Skeletal muscle tissue (tissue), 4 donors: ENCODE results near the gene UNC13B. TPM values are rescaled to one million over a fixed set of nuclear protein-coding genes. Genes with fewer than 3 reads are reported as not detected.

Experiments
- H3K27ac ChIP-seq: one replicate; pipeline ENCODE4 v1.7.0; 2013; ENCODE audit warnings: mild to moderate bottlenecking, low read depth, low read length, inconsistent platforms
- H3K27me3 ChIP-seq, 3 donors: one replicate each; pipeline ENCODE4 v1.7.0; 2013; ENCODE audit warnings: low read length in 3 of 3; ENCODE audit not compliant: control insufficient read depth in 3 of 3, insufficient read depth in 3 of 3
- H3K36me3 ChIP-seq, 3 donors: one replicate each; pipeline ENCODE4 v1.7.0; 2013; ENCODE audit warnings: low read length in 3 of 3; ENCODE audit not compliant: control insufficient read depth in 3 of 3, insufficient read depth in 3 of 3
- H3K4me1 ChIP-seq, 3 donors: one replicate each; pipeline ENCODE4 v1.7.0; 2013; ENCODE audit warnings: low read length in 3 of 3, mild to moderate bottlenecking in 3 of 3; ENCODE audit not compliant: control insufficient read depth in 3 of 3, insufficient read depth in 3 of 3
- H3K4me3 ChIP-seq, 3 donors: one replicate each; pipeline ENCODE4 v1.7.0; 2013; ENCODE audit warnings: low read length in 3 of 3
- H3K9ac ChIP-seq, 3 donors: one replicate each; pipeline ENCODE4 v1.7.0; 2013; ENCODE audit warnings: low read length in 3 of 3, mild to moderate bottlenecking in 3 of 3, moderate library complexity in 2 of 3, low read depth in 1 of 3
- H3K9me3 ChIP-seq, 3 donors: one replicate each; pipeline ENCODE4 v1.7.0; 2013; ENCODE audit warnings: low read length in 3 of 3; ENCODE audit not compliant: control insufficient read depth in 3 of 3
- total RNA-seq: library from RNA; depleted of rRNA; stranded (reverse); fragments of >200 nt; gene quantifications from one replicate; pipeline ENCODE4 v1.2.3, GENCODE V29; 2014
- donor health status: Osteomylitis.

UNC13B gene
- total RNA-seq, 1 donor from 2014 or later = 16.2 TPM

DNA sequence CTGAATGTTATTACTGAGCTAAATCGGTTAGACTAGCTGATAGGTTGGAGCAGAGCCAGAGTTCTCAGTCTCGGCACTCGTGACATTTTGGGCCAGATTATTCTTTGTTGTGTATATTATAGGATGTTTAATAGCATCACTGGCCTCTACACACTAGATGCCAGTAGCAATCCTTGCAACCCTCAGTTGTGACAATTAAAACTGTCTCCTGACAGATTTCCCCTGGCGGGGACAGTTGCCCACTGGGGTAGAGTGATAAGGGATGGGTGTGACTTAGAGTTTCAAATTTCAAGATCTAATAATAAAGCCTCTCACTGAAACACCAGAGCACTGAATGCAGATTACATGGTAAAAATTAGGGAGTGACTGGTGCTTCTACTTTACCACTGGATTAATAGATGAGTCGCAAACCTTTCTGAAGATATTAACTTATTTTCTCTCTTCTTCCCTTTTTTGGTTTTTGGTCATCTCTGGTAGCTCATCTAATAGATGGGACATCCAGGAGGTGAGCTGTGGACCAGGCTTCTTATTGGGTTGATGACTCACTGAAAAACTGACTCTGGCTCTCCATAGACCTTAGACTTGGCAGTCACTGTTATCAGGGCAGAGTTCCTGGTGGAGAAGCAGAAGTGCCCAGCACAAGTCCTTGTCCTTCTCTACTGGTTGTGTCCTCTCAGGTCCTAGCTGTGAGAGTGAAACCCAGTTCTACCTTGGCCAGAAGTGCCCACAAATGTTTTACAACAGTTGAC is 150.3 kb downstream of the UNC13B start:
- Histone ChIP-seq H3K4me3 (no peak overlapping the region), H3K9me3 (no peaks in the 10 kb centered on the region), H3K27ac (peak overlapping the region; percentile 26), H3K36me3 (peaks cover 7 to 25% (median 16%) of the 10 kb centered on the region in 3 donors), H3K27me3 (no peaks in the 10 kb centered on the region), H3K9ac (no peak overlapping the region), H3K4me1 (peaks cover 13 to 28% (median 15%) of the 10 kb centered on the region in 3 donors)

DNA sequence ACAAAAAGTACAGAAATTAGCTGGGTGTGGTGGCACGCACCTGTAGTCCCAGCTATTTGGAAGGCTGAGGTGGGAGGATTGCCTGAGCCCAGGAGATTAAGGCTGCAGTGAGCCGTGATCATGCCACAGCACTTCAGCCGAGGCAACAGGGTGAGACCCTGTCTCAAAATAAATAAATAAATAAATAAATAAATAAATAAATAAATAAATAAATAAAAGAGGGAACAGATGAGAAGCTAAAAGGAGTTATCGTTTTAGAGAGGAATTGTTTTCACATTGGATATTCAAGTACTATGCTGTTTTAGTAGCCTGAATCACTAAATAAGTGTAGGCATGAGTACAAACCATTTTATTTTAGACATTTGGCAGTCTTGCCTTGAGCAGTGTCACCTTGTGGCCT is 151.7 kb downstream of the UNC13B start:
- Histone ChIP-seq H3K27ac (no peak overlapping the region), H3K9me3 (no peaks in the 10 kb centered on the region), H3K27me3 (no peaks in the 10 kb centered on the region), H3K9ac (no peak overlapping the region), H3K36me3 (peaks cover 9 to 25% (median 16%) of the 10 kb centered on the region in 3 donors), H3K4me3 (no peak overlapping the region), H3K4me1 (peaks cover 13 to 28% (median 15%) of the 10 kb centered on the region in 3 donors)

- no peak overlapping the region for H3K9ac ChIP-seq
- H3K4me1 ChIP-seq = peaks cover 13 to 28% (median 15%) of the 10 kb centered on the region in 3 donors
- H3K36me3 ChIP-seq = peaks cover 9 to 25% (median 16%) of the 10 kb centered on the region in 3 donors
- H3K27ac ChIP-seq = no peak overlapping the region
- no peaks in the 10 kb centered on the region for H3K27me3 ChIP-seq
- H3K9me3 ChIP-seq = no peaks in the 10 kb centered on the region
- H3K4me3 ChIP-seq = no peak overlapping the region
Measured at GRCh38 chr9:35313916-35314315, 152.1 kb downstream of the UNC13B start.

- peaks cover 0 to 2% (median 0%) of the 10 kb centered on the region in 3 donors for H3K4me1 ChIP-seq
- no peaks in the 10 kb centered on the region for H3K27me3 ChIP-seq
Measured at GRCh38 chr9:35318741-35319140, 156.9 kb downstream of the UNC13B start.

DNA sequence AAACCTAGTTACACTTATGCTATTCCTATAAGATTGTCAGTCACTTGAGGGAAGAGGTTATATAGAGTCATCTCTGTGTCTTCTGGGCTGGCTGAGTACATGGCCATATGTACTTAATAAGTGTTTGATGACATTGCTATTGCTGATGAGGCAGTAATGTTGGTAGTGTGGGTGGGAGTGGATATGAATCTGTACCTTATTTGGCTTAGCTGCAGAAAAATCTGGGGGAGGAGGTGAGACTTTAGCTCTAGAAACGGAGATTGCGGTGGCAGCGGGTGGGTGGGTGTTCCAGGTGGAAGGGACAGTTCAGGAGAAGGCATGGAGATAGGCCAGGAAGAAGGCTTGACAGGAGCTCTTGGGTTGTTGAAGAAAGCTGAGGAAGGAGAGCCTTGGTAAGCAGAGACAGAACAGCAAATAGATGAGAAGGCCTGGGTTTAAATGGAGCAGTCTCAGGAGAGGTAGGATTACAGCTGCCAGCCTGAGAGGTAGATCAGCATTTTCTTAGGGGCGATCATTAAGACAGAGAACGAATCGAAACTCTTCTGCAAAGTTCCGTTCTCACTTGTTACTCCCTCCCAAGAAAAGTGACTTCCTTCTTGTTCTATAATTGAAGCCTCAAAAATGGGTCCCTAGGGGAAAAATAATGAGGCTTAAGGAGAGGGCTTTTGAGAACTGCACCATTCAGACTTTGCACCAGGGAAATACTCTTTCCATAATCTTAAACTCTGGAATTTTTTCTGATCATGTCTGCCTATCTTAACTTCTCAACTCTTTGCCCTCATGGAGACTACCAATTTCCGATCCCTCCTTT is 160.5 kb downstream of the UNC13B start:
- no peaks in the 10 kb centered on the region for H3K27me3 ChIP-seq
- no peaks in the 10 kb centered on the region for H3K9me3 ChIP-seq
- H3K27ac ChIP-seq = no peak overlapping the region
- no peaks in the 10 kb centered on the region for H3K4me1 ChIP-seq
- no peak overlapping the region for H3K4me3 ChIP-seq
- H3K36me3 ChIP-seq = peaks cover 0 to 10% (median 2%) of the 10 kb centered on the region in 3 donors
- H3K9ac ChIP-seq = no peak overlapping the region

More at GRCh38 chr9:35318741-35319140, 156.9 kb downstream of the UNC13B start:
- Histone ChIP-seq H3K9me3 (no peaks in the 10 kb centered on the region), H3K4me3 (no peak overlapping the region), H3K9ac (no peak overlapping the region), H3K36me3 (peaks cover 2 to 19% (median 6%) of the 10 kb centered on the region in 3 donors), H3K27ac (no peak overlapping the region)

- Histone ChIP-seq H3K36me3 (peaks cover 0 to 11% (median 0%) of the 10 kb centered on the region in 3 donors), H3K9ac (no peak overlapping the region), H3K27me3 (no peaks in the 10 kb centered on the region), H3K27ac (no peak overlapping the region), H3K4me3 (no peak overlapping the region), H3K4me1 (no peaks in the 10 kb centered on the region), H3K9me3 (no peaks in the 10 kb centered on the region)
Measured at GRCh38 chr9:35324966-35325365, 163.2 kb downstream of the UNC13B start.

- Histone ChIP-seq H3K4me1 (no peaks in the 10 kb centered on the region), H3K36me3 (peaks cover 0 to 11% (median 2%) of the 10 kb centered on the region in 3 donors), H3K27ac (no peak overlapping the region), H3K9ac (no peak overlapping the region), H3K9me3 (no peaks in the 10 kb centered on the region), H3K4me3 (no peak overlapping the region), H3K27me3 (no peaks in the 10 kb centered on the region)
Measured at GRCh38 chr9:35333551-35333950, 171.7 kb downstream of the UNC13B start.

DNA sequence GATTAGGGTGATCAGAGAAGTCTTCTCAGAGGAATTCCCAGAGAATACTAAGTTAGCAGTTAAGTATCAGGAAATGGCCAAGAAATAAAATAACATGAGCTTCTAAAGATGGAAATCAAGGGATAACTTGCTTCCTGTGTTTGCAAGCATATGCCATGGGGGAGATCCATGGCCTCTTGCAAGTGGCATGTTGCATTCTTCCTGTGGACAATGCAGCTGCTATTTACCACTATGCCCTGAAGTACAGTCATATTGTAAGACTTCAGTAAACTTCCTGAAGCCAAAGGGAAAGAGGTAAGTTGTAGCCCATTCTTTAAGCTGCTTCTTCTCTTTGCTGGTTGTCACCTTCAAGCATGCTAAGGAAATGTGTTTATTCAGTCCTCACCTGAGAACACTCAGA is 173.4 kb downstream of the UNC13B start:
- Histone ChIP-seq H3K4me3 (no peak overlapping the region), H3K4me1 (peaks cover 2 to 10% (median 10%) of the 10 kb centered on the region in 3 donors), H3K9me3 (no peaks in the 10 kb centered on the region), H3K27ac (no peak overlapping the region), H3K27me3 (no peaks in the 10 kb centered on the region), H3K9ac (no peak overlapping the region), H3K36me3 (peaks cover 0 to 14% (median 4%) of the 10 kb centered on the region in 3 donors)

DNA sequence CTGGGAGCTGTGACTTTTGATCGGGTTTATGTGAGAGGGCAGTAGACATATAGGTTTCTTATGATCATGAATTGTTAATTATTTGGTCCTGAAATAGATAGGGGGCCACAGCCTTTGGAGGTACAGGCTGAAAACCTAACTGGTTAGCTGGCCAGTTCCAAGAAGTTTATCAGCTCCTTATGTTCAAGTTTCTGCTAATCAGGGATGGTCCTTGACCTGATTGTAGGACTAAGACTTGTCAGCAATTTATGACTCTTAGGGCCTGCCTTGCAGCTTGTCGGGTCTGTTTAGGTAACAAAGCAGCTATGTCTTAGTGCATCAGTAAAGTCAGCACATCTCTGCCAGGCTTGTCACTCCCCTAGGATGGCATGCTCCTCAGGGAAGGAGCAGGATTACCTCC is 176.3 kb downstream of the UNC13B start:
- Histone ChIP-seq H3K4me1 (peaks cover 21 to 29% (median 29%) of the 10 kb centered on the region in 3 donors), H3K4me3 (no peak overlapping the region), H3K9me3 (no peaks in the 10 kb centered on the region), H3K27ac (no peak overlapping the region), H3K27me3 (no peaks in the 10 kb centered on the region), H3K36me3 (peaks cover 0 to 8% (median 4%) of the 10 kb centered on the region in 3 donors), H3K9ac (no peak overlapping the region)
